Astrocyte of the cerebellum (primary cell): ENCODE results near the gene CACNA1B.
"Not testable (repeated sequence)": the region's sequence is repeated elsewhere in the genome, so short reads cannot be mapped to it uniquely, and the experiment has no call there.

Source experiments
- DNase-seq: peaks from one replicate; pipeline ENCODE4 v3.0.0-alpha.2; 2011; ENCODE audit warnings: low read depth
- H3K4me3 ChIP-seq: 2 replicates; pipeline ENCODE4 v1.5.1; 2011; ENCODE audit warnings: mild to moderate bottlenecking, low read depth, low read length, moderate library complexity
- CTCF ChIP-seq: IDR thresholded peaks from 2 replicates; pipeline ENCODE4 v1.5.1; 2012; ENCODE audit warnings: low read length, low read depth, moderate library complexity, mild to moderate bottlenecking; ENCODE audit errors: missing control alignments
- in situ Hi-C: cut with HindIII; loops from 2 replicates; pipeline ENCODE4 v1.10.0; 2017; ENCODE audit warnings: low sequenced_read_pairs

The CACNA1B gene

GRCh38 chr9:138104251-138105122 is 226.9 kb downstream of the CACNA1B start:
- no peak for TF ChIP-seq CTCF
- in situ Hi-C loops, result no loop called here
- DNase-seq, result no peak
- no peak overlapping the region for H3K4me3 ChIP-seq

GRCh38 chr9:138105123-138105415 is 227.5 kb downstream of the CACNA1B start:
- no peak for DNase-seq
- no peak overlapping the region for H3K4me3 ChIP-seq
- in situ Hi-C loops, result no loop called here
- no peak for TF ChIP-seq CTCF

GRCh38 chr9:138105561-138106505 is 228.3 kb downstream of the CACNA1B start:
- H3K4me3 ChIP-seq, result no peak overlapping the region
- in situ Hi-C loops, result no loop called here
- no peak for DNase-seq
- no peak for TF ChIP-seq CTCF

GRCh38 chr9:138107039-138107438 is 229.5 kb downstream of the CACNA1B start:
- DNase-seq, in situ Hi-C loops, H3K4me3 ChIP-seq: not testable (repeated sequence)

- no peak overlapping the region for H3K4me3 ChIP-seq
- DNase-seq, result no peak
- in situ Hi-C loops, result no loop called here
Observed at GRCh38 chr9:138111607-138112006, 234.0 kb downstream of the CACNA1B start.

GRCh38 chr9:138112090-138112748 is 234.6 kb downstream of the CACNA1B start:
- no peak for DNase-seq
- H3K4me3 ChIP-seq, result no peak overlapping the region
- in situ Hi-C loops, result no loop called here
- TF ChIP-seq CTCF, result no peak

More at GRCh38 chr9:138111607-138112006, 234.0 kb downstream of the CACNA1B start:
- TF ChIP-seq CTCF, result no peak
